ENCODE data around the gene NKX6-2.

Gene NKX6-2

DNA sequence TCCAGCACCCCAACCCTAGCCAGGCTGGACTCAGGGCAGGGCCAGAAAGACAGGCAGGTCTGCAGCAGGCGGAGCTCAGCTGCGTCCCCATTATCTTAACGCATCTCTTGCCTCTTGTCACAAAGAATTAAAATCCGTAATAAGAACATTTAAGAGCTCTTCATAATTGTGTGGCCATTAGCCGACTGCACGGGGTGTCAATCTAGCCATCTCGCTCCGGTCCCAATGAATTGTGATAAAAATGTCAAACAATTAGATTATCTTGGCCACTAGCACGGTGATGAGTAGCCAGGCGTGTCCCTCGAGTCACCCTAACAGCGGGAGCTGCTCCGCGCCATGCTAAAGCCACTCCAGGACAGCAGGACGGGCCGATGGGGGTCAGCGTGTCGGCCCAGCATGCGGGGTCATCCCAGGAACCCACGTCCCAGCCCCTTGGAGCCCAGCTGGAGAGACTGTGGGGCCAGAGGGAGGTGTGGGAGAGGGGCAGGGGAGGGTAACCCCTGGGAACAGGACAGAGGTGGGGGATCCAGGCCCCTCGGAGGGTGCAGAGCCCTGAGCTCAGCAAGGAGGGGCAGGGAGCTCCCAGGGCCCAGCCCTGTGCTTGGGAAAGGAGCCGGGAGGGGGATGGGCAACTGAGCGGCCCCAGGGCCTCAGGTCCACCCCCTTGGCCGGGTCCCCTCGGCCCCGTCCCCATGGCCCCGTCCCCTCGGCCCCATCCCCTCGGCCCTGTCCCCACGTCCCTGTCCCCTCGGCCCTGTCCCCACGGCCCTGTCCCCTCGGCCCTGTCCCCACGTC, 17.7 kb upstream of the NKX6-2 start:
- Histone ChIP-seq H3K4me1 (ENCODE audit: control insufficient read depth, low read length) (no peaks in the 10 kb centered on the region), H3K27me3 (ENCODE audit: control insufficient read depth, low read length) (no peaks in the 10 kb centered on the region), H3K4me2 (ENCODE audit: low read length) (no peak overlapping the region), H3K4me3 (ENCODE audit: low read length) (no peak overlapping the region), H3K9me2 (replicated peaks; ENCODE audit: control insufficient read depth, low read length) (no peaks in the 10 kb centered on the region), H4K20me1 (ENCODE audit: control insufficient read depth, insufficient read depth, low read depth, low read length) (no peaks in the 10 kb centered on the region), H3K9me3 (ENCODE audit: control insufficient read depth, insufficient read depth, low read length) (peaks cover 16% of the 10 kb centered on the region; the same call in 1 of the 2 replicates), H3K79me2 (ENCODE audit: control insufficient read depth, low read length) (no peaks in the 10 kb centered on the region), H3K27ac (ENCODE audit: low read depth, low read length) (no peak overlapping the region), H3K36me3 (ENCODE audit: control insufficient read depth, low read length) (no peaks in the 10 kb centered on the region), H3F3A (ENCODE audit: control insufficient read depth, insufficient read depth) (no peaks in the 10 kb centered on the region)
- TF ChIP-seq, protein P1, sequence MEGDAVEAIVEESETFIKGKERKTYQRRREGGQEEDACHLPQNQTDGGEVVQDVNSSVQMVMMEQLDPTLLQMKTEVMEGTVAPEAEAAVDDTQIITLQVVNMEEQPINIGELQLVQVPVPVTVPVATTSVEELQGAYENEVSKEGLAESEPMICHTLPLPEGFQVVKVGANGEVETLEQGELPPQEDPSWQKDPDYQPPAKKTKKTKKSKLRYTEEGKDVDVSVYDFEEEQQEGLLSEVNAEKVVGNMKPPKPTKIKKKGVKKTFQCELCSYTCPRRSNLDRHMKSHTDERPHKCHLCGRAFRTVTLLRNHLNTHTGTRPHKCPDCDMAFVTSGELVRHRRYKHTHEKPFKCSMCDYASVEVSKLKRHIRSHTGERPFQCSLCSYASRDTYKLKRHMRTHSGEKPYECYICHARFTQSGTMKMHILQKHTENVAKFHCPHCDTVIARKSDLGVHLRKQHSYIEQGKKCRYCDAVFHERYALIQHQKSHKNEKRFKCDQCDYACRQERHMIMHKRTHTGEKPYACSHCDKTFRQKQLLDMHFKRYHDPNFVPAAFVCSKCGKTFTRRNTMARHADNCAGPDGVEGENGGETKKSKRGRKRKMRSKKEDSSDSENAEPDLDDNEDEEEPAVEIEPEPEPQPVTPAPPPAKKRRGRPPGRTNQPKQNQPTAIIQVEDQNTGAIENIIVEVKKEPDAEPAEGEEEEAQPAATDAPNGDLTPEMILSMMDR (IDR thresholded peaks at IDR 0.05; ENCODE audit: low read depth, low read length, poor library complexity, severe bottlenecking): no peak
- TF ChIP-seq EZH2phosphoT487 (IDR thresholded peaks at IDR 0.05; ENCODE audit: borderline replicate concordance, low read length): no peak

DNA sequence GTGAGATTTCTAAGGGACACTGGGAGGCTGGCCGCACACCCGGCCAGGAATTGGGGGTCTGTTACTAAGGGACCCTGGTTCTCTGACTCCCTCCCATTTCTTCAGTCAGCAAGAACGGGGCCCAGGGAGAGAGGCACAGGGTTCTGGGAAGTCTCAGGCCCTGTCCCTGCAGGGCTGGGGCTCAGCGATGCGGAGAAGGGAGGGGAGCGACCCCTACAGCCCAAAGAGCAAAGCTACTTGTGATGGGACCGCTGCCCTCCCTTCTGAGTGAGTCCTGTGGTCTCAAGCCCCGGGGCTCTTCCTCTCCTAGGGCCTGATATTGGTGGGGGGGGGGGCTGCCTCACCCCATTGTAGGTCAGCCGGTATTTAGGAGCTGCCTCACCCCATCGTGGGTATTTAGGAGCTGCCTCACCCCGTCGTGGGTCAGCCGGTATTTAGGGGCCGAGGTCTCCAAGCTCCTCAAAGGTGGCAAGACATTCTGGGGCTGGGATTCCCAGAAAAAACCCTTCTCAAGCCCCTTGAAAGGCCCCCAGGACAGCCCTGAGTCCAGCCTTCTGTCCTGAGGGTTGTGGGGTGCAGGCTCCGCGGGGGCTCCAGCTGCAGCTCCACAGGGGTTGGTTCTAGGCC, 16.9 kb upstream of the NKX6-2 start:
- Histone ChIP-seq H4K20me1 (ENCODE audit: control insufficient read depth, insufficient read depth, low read depth, low read length) (no peaks in the 10 kb centered on the region), H3K27ac (ENCODE audit: low read depth, low read length) (no peak overlapping the region), H3K36me3 (ENCODE audit: control insufficient read depth, low read length) (no peaks in the 10 kb centered on the region), H3K9me2 (replicated peaks; ENCODE audit: control insufficient read depth, low read length) (no peaks in the 10 kb centered on the region), H3K27me3 (ENCODE audit: control insufficient read depth, low read length) (no peaks in the 10 kb centered on the region), H3K4me3 (ENCODE audit: low read length) (no peak overlapping the region), H3F3A (ENCODE audit: control insufficient read depth, insufficient read depth) (no peaks in the 10 kb centered on the region), H3K79me2 (ENCODE audit: control insufficient read depth, low read length) (no peaks in the 10 kb centered on the region), H3K4me1 (ENCODE audit: control insufficient read depth, low read length) (no peaks in the 10 kb centered on the region), H3K9me3 (ENCODE audit: control insufficient read depth, insufficient read depth, low read length) (peaks cover 10% of the 10 kb centered on the region; the same call in 1 of the 2 replicates), H3K4me2 (ENCODE audit: low read length) (no peak overlapping the region)
- no peak for TF ChIP-seq EZH2phosphoT487 (IDR thresholded peaks at IDR 0.05; ENCODE audit: borderline replicate concordance, low read length)
- TF ChIP-seq, protein P1 (IDR thresholded peaks at IDR 0.05; ENCODE audit: low read depth, low read length, poor library complexity, severe bottlenecking): no peak

DNA sequence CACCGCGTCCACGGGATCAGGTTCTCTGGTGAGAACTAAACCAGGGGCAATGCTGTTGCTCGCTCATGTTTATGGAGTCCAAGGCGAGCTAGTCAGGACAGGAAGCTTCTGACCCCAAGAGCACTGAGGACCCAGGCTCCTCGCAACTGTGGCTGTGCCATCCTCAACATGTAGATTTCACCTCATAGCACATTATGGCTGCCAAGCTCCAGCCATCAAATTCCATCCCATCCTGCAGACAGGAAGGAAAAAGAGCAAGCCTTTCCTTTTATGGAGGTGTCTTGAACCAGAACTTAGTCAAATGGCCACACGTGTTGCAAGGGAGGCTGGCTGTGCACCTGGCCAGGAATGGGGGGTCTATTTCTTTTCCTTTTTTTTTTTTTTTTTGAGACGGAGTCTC, 16.1 kb upstream of the NKX6-2 start:
- Histone ChIP-seq H4K20me1 (ENCODE audit: control insufficient read depth, insufficient read depth, low read depth, low read length) (no peaks in the 10 kb centered on the region), H3K27ac (ENCODE audit: low read depth, low read length) (no peak overlapping the region), H3K9me3 (ENCODE audit: control insufficient read depth, insufficient read depth, low read length) (peaks cover 10% of the 10 kb centered on the region; the same call in 1 of the 2 replicates), H3F3A (ENCODE audit: control insufficient read depth, insufficient read depth) (no peaks in the 10 kb centered on the region), H3K79me2 (ENCODE audit: control insufficient read depth, low read length) (no peaks in the 10 kb centered on the region), H3K27me3 (ENCODE audit: control insufficient read depth, low read length) (no peaks in the 10 kb centered on the region), H3K36me3 (ENCODE audit: control insufficient read depth, low read length) (no peaks in the 10 kb centered on the region), H3K4me2 (ENCODE audit: low read length) (no peak overlapping the region), H3K4me3 (ENCODE audit: low read length) (no peak overlapping the region), H3K9me2 (replicated peaks; ENCODE audit: control insufficient read depth, low read length) (no peaks in the 10 kb centered on the region), H3K4me1 (ENCODE audit: control insufficient read depth, low read length) (no peaks in the 10 kb centered on the region)
- TF ChIP-seq, protein P1 (IDR thresholded peaks at IDR 0.05; ENCODE audit: low read depth, low read length, poor library complexity, severe bottlenecking): no peak
- TF ChIP-seq EZH2phosphoT487 (IDR thresholded peaks at IDR 0.05; ENCODE audit: borderline replicate concordance, low read length): no peak

All from DOHH2 (cell line).